Omental fat pad (tissue), 4 donors: ENCODE measurements around the gene ZNF367. TPM values are rescaled to one million over a fixed set of nuclear protein-coding genes. Genes with fewer than 3 reads are reported as not detected.

ENCODE experiments used
- ATAC-seq: fragments of 150-250 bp; one replicate; pipeline ENCODE4 v1.9.1; 2016; ENCODE audit warnings: mild to moderate bottlenecking, moderate library complexity; ENCODE audit not compliant: low FRiP score
- DNase-seq: peaks from one replicate; pipeline ENCODE4 v3.0.0-alpha.2; 2019; ENCODE audit warnings: low spot score
- total RNA-seq, 4 donors: library from RNA; depleted of rRNA; stranded (reverse); fragments of >200 nt; gene quantifications; one replicate each; pipeline ENCODE4 v1.1.0, GENCODE V29; 2016
- TF ChIP-seq, protein P1 (sequence below), 3 donors: fragments of 450-650 bp; IDR thresholded peaks; one replicate each; pipeline ENCODE4 v1.5.1; 2016 to 2017; ENCODE audit warnings: antibody characterized with exemption in 3 of 3, mild to moderate bottlenecking in 3 of 3, moderate library complexity in 2 of 3

The ZNF367 gene
- total RNA-seq, result 1 to 10 TPM in 3 of 4 donors, under 1 TPM in 1; 0.50 to 2.7 (median 1.9) TPM

DNA sequence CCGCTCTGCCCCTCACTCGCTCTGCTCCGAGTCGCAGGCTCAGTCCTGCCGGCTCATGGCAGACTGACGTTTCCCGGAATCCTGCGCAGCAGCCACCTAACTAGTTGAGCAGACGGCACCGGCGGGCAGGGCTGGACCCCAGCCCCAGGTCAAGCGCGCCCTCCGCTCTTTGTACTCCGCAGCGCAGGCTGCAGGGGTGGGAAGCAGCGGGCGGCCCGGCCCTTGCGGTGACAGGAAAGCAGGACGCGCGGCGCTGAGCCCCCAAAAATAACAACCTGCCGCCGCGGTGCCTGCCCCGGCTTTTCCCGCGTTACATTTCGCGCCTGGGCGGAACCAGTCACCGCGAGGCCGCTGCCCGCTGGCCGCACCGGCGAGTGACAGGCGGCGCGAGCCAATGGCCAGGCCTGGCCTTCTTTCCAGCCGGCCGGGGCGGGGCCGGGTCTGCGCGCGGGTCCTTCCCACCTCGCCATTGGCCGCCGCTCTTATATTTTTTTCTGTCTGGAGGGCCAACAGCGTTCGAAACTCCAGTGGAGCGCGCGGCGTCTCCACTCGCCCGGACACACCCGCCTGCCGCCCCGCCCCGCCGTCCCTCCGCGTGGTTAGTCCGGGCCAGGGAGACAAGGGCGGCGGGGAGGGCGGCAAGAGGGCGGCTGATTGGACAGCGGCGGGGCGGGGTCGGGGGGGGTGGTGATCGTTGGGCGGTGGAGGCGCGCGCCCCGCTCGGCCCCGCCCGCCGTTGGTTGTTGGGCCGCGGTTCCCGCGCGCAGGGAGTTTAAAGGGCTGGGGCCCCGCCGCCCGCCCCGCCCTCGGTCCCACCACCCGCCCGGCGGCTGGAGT lies at the start of gene ZNF367:
ZNF367 (minus strand) TSS at position 288 of the 837 bp plus-strand sequence. CDS start 338 bp downstream, outside the sequence.
- DNase-seq (peak; percentile 87), ATAC-seq (peak; percentile 92)
- TF ChIP-seq, protein P1, sequence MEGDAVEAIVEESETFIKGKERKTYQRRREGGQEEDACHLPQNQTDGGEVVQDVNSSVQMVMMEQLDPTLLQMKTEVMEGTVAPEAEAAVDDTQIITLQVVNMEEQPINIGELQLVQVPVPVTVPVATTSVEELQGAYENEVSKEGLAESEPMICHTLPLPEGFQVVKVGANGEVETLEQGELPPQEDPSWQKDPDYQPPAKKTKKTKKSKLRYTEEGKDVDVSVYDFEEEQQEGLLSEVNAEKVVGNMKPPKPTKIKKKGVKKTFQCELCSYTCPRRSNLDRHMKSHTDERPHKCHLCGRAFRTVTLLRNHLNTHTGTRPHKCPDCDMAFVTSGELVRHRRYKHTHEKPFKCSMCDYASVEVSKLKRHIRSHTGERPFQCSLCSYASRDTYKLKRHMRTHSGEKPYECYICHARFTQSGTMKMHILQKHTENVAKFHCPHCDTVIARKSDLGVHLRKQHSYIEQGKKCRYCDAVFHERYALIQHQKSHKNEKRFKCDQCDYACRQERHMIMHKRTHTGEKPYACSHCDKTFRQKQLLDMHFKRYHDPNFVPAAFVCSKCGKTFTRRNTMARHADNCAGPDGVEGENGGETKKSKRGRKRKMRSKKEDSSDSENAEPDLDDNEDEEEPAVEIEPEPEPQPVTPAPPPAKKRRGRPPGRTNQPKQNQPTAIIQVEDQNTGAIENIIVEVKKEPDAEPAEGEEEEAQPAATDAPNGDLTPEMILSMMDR (IDR thresholded peaks at IDR 0.05), result no peak

DNA sequence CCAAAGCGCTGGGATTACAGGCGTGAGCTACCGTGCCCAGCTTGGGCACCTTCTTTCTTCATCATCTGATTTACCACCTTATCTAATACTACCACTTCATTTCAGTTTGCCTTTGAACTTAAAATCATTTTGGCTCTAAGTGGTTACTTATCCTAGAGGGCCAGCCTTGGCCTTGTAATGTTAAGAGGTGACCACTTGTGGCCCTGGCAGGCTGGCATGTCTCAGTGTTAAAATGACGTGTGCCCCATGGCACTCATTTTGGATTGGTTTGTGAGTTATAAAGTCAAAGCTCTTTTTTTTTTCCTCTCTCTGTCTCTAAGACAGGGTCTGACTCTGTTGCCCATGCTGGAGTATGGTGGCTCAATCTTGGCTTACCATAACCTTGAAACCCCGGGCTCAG lies 49.6 kb upstream of the ZNF367 start:
- ATAC-seq (no peak), DNase-seq (no peak)
- TF ChIP-seq, protein P1 (IDR thresholded peaks at IDR 0.05), result no peak

DNA sequence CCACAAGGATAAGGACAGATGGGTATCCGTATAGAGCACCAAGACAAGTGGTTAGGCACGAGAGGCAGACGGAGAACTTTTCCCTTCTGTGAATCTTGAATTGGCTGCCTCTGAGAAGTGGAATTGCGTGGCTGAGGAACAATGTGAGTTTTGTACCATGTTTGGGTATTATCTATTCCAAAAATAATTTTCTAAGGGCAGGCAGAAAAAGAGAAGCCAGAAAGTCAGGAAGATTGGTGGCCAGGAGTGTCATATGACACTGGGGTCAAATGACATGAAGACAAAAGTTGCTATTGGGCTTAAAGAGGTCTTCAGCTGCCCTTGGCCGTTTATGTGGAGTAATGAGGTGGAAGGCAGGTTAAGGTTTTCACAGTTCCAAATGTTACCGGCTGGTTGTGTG lies 46.3 kb upstream of the ZNF367 start:
- TF ChIP-seq, protein P1 (IDR thresholded peaks at IDR 0.05), result no peak
- DNase-seq, result no peak
- no peak for ATAC-seq

DNA sequence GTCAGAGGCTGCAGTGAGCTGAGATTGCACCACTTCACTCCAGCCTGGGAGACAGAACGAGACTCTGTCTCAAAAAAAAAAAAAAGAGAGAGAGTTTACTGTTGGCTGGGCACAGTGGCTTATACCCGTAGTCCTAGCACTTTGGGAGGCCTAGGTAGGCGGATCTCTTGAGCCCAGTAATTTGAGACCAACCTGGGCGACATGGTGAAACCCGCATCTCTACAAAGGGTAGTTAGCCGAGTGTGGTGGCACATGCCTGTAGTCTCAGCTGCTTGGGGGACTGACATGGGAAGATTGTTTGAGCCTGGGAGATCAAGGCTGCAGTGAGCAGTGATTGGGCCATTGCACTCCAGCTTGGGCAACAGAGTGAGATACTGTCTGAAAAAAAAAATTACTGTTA lies 44.4 kb upstream of the ZNF367 start:
- DNase-seq (no peak), ATAC-seq (no peak)
- TF ChIP-seq, protein P1 (IDR thresholded peaks at IDR 0.05), result no peak

DNA sequence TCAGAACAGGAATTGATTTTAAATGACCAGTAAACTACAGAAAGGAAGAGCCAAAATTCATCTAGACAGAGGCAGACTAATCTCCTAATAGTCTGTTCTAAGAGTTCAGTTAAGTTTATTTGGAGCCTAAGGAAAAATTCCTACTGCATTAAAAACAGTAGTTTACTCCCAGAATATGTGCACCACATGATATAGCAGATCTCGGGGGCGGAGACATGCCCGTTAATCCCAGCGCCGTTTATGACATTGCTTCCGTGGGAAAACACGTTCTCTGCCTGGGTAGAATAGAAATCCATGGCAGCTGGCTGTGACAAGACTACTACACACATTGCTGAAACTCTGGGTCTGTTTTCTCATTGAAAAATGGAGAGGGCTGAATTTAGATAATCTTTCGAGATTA lies 43.2 kb upstream of the ZNF367 start:
- ATAC-seq (no peak), DNase-seq (no peak)
- TF ChIP-seq, protein P1 (IDR thresholded peaks at IDR 0.05), result no peak

DNA sequence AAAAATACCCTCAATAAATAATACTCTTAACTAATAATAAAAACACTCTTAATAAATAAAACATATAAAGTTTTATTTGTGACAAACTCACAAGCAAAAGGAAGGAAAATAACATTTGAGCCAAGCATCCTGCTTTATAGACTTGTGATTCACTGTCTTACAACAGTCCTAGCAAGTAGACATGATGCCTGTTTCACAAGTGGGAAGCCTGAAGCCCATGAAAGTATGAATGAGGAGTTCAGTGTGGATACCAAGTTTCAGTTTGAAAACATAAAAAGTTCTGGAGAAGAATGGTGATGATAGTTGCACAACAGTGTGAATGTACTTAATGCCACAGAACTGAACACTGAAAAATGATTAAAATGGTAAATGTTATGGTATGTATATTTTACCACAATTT lies 42.7 kb upstream of the ZNF367 start:
- no peak for DNase-seq
- TF ChIP-seq, protein P1 (IDR thresholded peaks at IDR 0.05), result no peak
- ATAC-seq, result no peak

DNA sequence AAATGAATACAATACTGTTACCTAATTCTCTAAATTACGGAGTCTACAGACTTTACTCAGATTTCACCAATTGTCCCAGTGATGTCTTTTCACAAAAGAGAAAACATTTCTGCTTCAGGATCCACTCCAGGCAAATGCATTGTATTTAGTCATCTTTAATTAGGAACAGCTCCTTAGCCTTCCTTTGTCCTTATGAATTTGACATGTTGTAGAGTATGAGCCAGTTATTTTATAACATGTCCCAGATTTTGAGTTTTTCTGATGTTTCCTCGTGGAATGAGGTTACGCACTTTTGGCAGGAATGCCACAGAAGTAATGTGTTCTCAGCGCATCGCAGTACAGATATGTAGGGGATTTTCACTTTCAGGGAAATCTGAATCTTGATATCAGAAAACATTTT lies 42.3 kb upstream of the ZNF367 start:
- TF ChIP-seq, protein P1 (IDR thresholded peaks at IDR 0.05), result no peak
- no peak for ATAC-seq

More for the DNA sequence above, 42.3 kb upstream of the ZNF367 start:
- no peak for DNase-seq
